ENCODE data around the gene DNASE2B. TPM values are rescaled to one million over a fixed set of nuclear protein-coding genes. Genes with fewer than 3 reads are reported as not detected.

The DNASE2B gene
- total RNA-seq, 4 donors from 2014 or later = 1.3 to 32.3 (median 1.5) TPM; not detected in 1

DNA sequence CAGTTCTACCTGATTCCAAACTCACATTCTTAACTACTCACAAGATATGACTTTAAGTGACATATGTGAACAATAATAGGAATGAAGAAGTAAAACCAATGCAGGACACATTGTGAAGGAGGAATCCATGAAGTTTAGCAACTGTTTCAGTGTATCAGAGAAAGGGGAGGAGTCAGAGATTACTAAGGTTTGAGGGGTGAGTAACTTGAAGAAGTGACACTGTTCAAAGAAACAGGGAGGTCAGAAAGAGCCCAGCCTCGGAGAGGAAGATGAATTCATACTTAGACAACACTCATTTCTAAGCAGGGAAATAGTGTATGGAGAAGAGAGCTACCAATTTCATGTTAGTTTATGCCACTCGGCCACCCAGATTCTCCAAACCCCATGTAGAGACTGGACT is 52.6 kb downstream of the DNASE2B start:
- TF ChIP-seq, protein P1, sequence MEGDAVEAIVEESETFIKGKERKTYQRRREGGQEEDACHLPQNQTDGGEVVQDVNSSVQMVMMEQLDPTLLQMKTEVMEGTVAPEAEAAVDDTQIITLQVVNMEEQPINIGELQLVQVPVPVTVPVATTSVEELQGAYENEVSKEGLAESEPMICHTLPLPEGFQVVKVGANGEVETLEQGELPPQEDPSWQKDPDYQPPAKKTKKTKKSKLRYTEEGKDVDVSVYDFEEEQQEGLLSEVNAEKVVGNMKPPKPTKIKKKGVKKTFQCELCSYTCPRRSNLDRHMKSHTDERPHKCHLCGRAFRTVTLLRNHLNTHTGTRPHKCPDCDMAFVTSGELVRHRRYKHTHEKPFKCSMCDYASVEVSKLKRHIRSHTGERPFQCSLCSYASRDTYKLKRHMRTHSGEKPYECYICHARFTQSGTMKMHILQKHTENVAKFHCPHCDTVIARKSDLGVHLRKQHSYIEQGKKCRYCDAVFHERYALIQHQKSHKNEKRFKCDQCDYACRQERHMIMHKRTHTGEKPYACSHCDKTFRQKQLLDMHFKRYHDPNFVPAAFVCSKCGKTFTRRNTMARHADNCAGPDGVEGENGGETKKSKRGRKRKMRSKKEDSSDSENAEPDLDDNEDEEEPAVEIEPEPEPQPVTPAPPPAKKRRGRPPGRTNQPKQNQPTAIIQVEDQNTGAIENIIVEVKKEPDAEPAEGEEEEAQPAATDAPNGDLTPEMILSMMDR (IDR thresholded peaks at IDR 0.05; ENCODE audit: low read depth) = no peak

GRCh38 chr1:84452436-84452835 is 54.2 kb downstream of the DNASE2B start:
- TF ChIP-seq, protein P1 (IDR thresholded peaks at IDR 0.05; ENCODE audit: low read depth) = no peak

GRCh38 chr1:84462118-84462517 is 63.8 kb downstream of the DNASE2B start:
- TF ChIP-seq, protein P1 (IDR thresholded peaks at IDR 0.05; ENCODE audit: low read depth) = no peak

Other genes starting within 250 kb of the DNASE2B start
- gene SAMD13, start 96.8 kb upstream of the DNASE2B start, total RNA-seq = 1 to 10 TPM in 3 of 4 donors, under 1 TPM in 1; 0.98 to 4.6 (median 1.2) TPM
- gene RPF1, start 80.8 kb downstream of the DNASE2B start, total RNA-seq = 10 to 100 TPM; 27.1 to 63.6 (median 29.4) TPM
- gene SPATA1, start 107.9 kb downstream of the DNASE2B start, total RNA-seq = 1 to 10 TPM in 2 of 4 donors, under 1 TPM in 1, not detected in 1; 0.51 to 1.8 (median 1.1) TPM
- 100 to 1,000 TPM in 1 of 4 donors, 10 to 100 TPM in 3; 62.1 to 114 (median 81.6) TPM for gene GNG5, start 108.1 kb downstream of the DNASE2B start, total RNA-seq
- gene CTBS, start 176.0 kb downstream of the DNASE2B start, total RNA-seq = 10 to 100 TPM; 13.0 to 26.5 (median 20.1) TPM

Measured in subcutaneous adipose tissue (tissue), 4 donors.